Small intestine (tissue), 7 donors: ENCODE data around the gene GCM1. TPM values are rescaled to one million over a fixed set of nuclear protein-coding genes. Genes with fewer than 3 reads are reported as not detected.

Experiments used
- DNase-seq, 2 donors: peaks; one replicate each; pipeline versions ENCODE4 v3.0.0 to v3.0.0-alpha.2; 2013
- FAIRE-seq: peaks from 2 replicates; lab custom pipeline; 2012; peaks lifted over from hg19 to GRCh38; lab: Jason Lieb, UNC
- H3K27ac ChIP-seq, 3 donors: one replicate each; pipeline ENCODE4 v1.5.1; 2013; ENCODE audit warnings: low read length in 2 of 3, mild to moderate bottlenecking in 2 of 3, control low read depth in 1 of 3, inconsistent platforms in 1 of 3, low read depth in 1 of 3, moderate library complexity in 1 of 3
- H3K27me3 ChIP-seq, 3 donors: one replicate each; pipeline ENCODE4 v1.6.1; 2013; ENCODE audit warnings: low read length in 3 of 3, inconsistent platforms in 1 of 3; ENCODE audit not compliant: control insufficient read depth in 3 of 3, insufficient read depth in 3 of 3
- H3K36me3 ChIP-seq, 3 donors: one replicate each; pipeline ENCODE4 v1.6.1; 2013; ENCODE audit warnings: low read length in 3 of 3, inconsistent platforms in 1 of 3, low read depth in 1 of 3, mild to moderate bottlenecking in 1 of 3, moderate library complexity in 1 of 3; ENCODE audit not compliant: control insufficient read depth in 3 of 3, insufficient read depth in 2 of 3
- H3K4me1 ChIP-seq, 3 donors: one replicate each; pipeline ENCODE4 v1.6.1; 2013; ENCODE audit warnings: low read length in 2 of 3, inconsistent platforms in 1 of 3, low read depth in 1 of 3, mild to moderate bottlenecking in 1 of 3, moderate library complexity in 1 of 3; ENCODE audit not compliant: control insufficient read depth in 3 of 3, insufficient read depth in 2 of 3
- H3K4me3 ChIP-seq, 3 donors: one replicate each; pipeline ENCODE4 v1.5.1; 2013; ENCODE audit warnings: low read length in 3 of 3, control low read depth in 1 of 3, inconsistent platforms in 1 of 3, low read depth in 1 of 3, mild to moderate bottlenecking in 1 of 3, moderate library complexity in 1 of 3
- H3K9me3 ChIP-seq, 2 donors: one replicate each; pipeline ENCODE4 v1.6.1; 2013; ENCODE audit warnings: low read depth in 1 of 2, low read length in 1 of 2; ENCODE audit not compliant: control insufficient read depth in 2 of 2, insufficient read depth in 1 of 2
- WGBS, 3 donors: extraction: QIAGEN DNeasy Blood & Tissue Kit; methylation state at CpG; one replicate each; pipeline ENCODE4 v1.1.7; 2013; 5-methylcytosine and 5-hydroxymethylcytosine counted together
- polyA plus RNA-seq, 4 donors: library from polyadenylated mRNA; stranded (reverse) in 3 of 4; unstranded in 1 of 4; fragments of 200-250 nt in 3 of 4; fragments of 120-200 nt in 1 of 4; gene quantifications; one replicate each; pipeline versions ENCODE4 v1.2.1 to v1.2.3, GENCODE V29; 2013
- donor health status: healthy with polysubstance abuse.
- donor health status: control.
- donor health status: control.
- donor health status: Bipolar disorder and iron deficiency.
- donor health status: healthy.

Gene GCM1
- polyA plus RNA-seq, 4 donors: not detected

- Histone ChIP-seq H3K27me3 (no peaks in the 10 kb centered on the region), H3K4me1 (peaks cover 0 to 8% (median 0%) of the 10 kb centered on the region in 3 donors), H3K27ac (no peak overlapping the region), H3K9me3 (no peaks in the 10 kb centered on the region), H3K4me3 (no peak overlapping the region), H3K36me3 (no peaks in the 10 kb centered on the region)
- 28 to 57% (median 50%) methylated on average over 1 of the region's 1 CpG for whole genome bisulfite sequencing, 3 donors
- FAIRE-seq (no peak), DNase-seq (peak; percentile 39 to 61)
Measured at GRCh38 chr6:53178837-53179432, 30.3 kb upstream of the GCM1 start.

GRCh38 chr6:53175027-53175426, 26.4 kb upstream of the GCM1 start:
- no peak overlapping the region for H3K4me3 ChIP-seq
- no peak overlapping the region for H3K27ac ChIP-seq
- H3K9me3 ChIP-seq: no peaks in the 10 kb centered on the region
- FAIRE-seq (no peak), DNase-seq (no peak)
- H3K27me3 ChIP-seq: no peaks in the 10 kb centered on the region
- H3K4me1 ChIP-seq: peaks cover 0 to 7% (median 0%) of the 10 kb centered on the region in 3 donors
- no peaks in the 10 kb centered on the region for H3K36me3 ChIP-seq
- 87 to 95% (median 88%) methylated on average over 2 of the region's 2 CpGs for WGBS, 3 donors

- FAIRE-seq: no peak
- no peaks in the 10 kb centered on the region for H3K27me3 ChIP-seq
Measured at GRCh38 chr6:53172468-53172803, 23.8 kb upstream of the GCM1 start.

GRCh38 chr6:53171605-53172467, 23.2 kb upstream of the GCM1 start:
- 53 to 54% (median 54%) methylated on average over 20 of the region's 20 CpGs for WGBS, 3 donors
- Histone ChIP-seq H3K27ac (no peak overlapping the region), H3K4me3 (no peak overlapping the region), H3K36me3 (no peaks in the 10 kb centered on the region), H3K4me1 (no peaks in the 10 kb centered on the region), H3K27me3 (no peaks in the 10 kb centered on the region), H3K9me3 (peaks cover 0 to 5% of the 10 kb centered on the region in 2 donors)
- FAIRE-seq: no peak
- DNase-seq: peak; percentile 78 to 88

More at GRCh38 chr6:53172468-53172803, 23.8 kb upstream of the GCM1 start:
- Histone ChIP-seq H3K4me1 (no peaks in the 10 kb centered on the region), H3K9me3 (peaks cover 0 to 5% of the 10 kb centered on the region in 2 donors), H3K27ac (no peak overlapping the region), H3K36me3 (no peaks in the 10 kb centered on the region), H3K4me3 (no peak overlapping the region)
- no peak for DNase-seq
- 78 to 83% (median 82%) methylated on average over 6 of the region's 6 CpGs for WGBS, 3 donors

- H3K4me1 ChIP-seq: no peaks in the 10 kb centered on the region
- peaks cover 0 to 3% (median 0%) of the 10 kb centered on the region in 3 donors for H3K27me3 ChIP-seq
- FAIRE-seq (no peak), DNase-seq (no peak)
- peaks cover 0 to 5% of the 10 kb centered on the region in 2 donors for H3K9me3 ChIP-seq
- no peak overlapping the region for H3K4me3 ChIP-seq
- H3K36me3 ChIP-seq: no peaks in the 10 kb centered on the region
- WGBS, 3 donors: 81 to 95% (median 91%) methylated on average over 4 of the region's 4 CpGs
- no peak overlapping the region for H3K27ac ChIP-seq
Measured at GRCh38 chr6:53168516-53169267, 20.1 kb upstream of the GCM1 start.

- H3K4me3 ChIP-seq: no peak overlapping the region
- no peaks in the 10 kb centered on the region for H3K4me1 ChIP-seq
- WGBS, 3 donors: 78 to 97% (median 96%) methylated on average over 4 of the region's 4 CpGs
- H3K27ac ChIP-seq: no peak overlapping the region
- FAIRE-seq (no peak), DNase-seq (no peak)
- H3K36me3 ChIP-seq: no peaks in the 10 kb centered on the region
- peaks cover 0 to 3% (median 0%) of the 10 kb centered on the region in 3 donors for H3K27me3 ChIP-seq
- H3K9me3 ChIP-seq: peaks cover 0 to 5% of the 10 kb centered on the region in 2 donors
Measured at GRCh38 chr6:53165293-53165692, 16.7 kb upstream of the GCM1 start.

- no peak overlapping the region for H3K4me3 ChIP-seq
- FAIRE-seq: no peak
- no peaks in the 10 kb centered on the region for H3K9me3 ChIP-seq
- no peak overlapping the region for H3K27ac ChIP-seq
- no peaks in the 10 kb centered on the region for H3K36me3 ChIP-seq
- H3K27me3 ChIP-seq: peaks cover 0 to 3% (median 0%) of the 10 kb centered on the region in 3 donors
- no peak for DNase-seq
- 40 to 86% (median 67%) methylated on average over 1 of the region's 1 CpG for WGBS, 3 donors
- H3K4me1 ChIP-seq: no peaks in the 10 kb centered on the region
Measured at GRCh38 chr6:53162606-53163005, 14.0 kb upstream of the GCM1 start.

- Histone ChIP-seq H3K36me3 (no peaks in the 10 kb centered on the region), H3K4me3 (no peak overlapping the region), H3K27me3 (peaks cover 0 to 2% (median 0%) of the 10 kb centered on the region in 3 donors), H3K27ac (no peak overlapping the region), H3K9me3 (no peaks in the 10 kb centered on the region), H3K4me1 (no peaks in the 10 kb centered on the region)
- DNase-seq: peak; percentile 3 to 23
- no peak for FAIRE-seq
- 29 to 69% (median 49%) methylated on average over 3 of the region's 3 CpGs for WGBS, 3 donors
Measured at GRCh38 chr6:53161481-53162009, 12.9 kb upstream of the GCM1 start.
